ENCODE data around the gene TPK1. TPM values are rescaled to one million over a fixed set of nuclear protein-coding genes. Genes with fewer than 3 reads are reported as not detected.

The TPK1 gene
- total RNA-seq, 8 experiments from 2014 or later: 3.9 to 18.0 (median 8.4) TPM

GRCh38 chr7:144548556-144548955 lies 287.3 kb downstream of the TPK1 start:
- in situ Hi-C loops (cut with MboI; ENCODE audit: low pct_unique_long_range_greater_than_20kb in 2 of 9, low sequenced_read_pairs in 9 of 9, unreplicated experiment in 9 of 9): no loop called here
- WGBS, 10 experiments: 14 to 100% (median 80%) methylated on average over 1 to 3 of the region's 3 CpGs; no CpG with 5 or more reads in 1 of the 10 experiments
- no peak for ATAC-seq (replicated peaks in 6 of 8)
- Histone ChIP-seq H3K27ac (no peak overlapping the region), H3K4me3 (no peak overlapping the region), H3K4me1 (replicated peaks in 1 of 2) (no peaks in the 10 kb centered on the region)

- WGBS, 10 experiments: 22 to 100% (median 71%) methylated on average over 1 of the region's 1 CpG; no CpG with 5 or more reads in 1 of the 10 experiments
- in situ Hi-C loops (cut with MboI; ENCODE audit: low pct_unique_long_range_greater_than_20kb in 2 of 9, low sequenced_read_pairs in 9 of 9, unreplicated experiment in 9 of 9): no loop called here
- ATAC-seq (replicated peaks in 6 of 8): no peak
Observed at GRCh38 chr7:144547888-144548287, 288.0 kb downstream of the TPK1 start.

DNA sequence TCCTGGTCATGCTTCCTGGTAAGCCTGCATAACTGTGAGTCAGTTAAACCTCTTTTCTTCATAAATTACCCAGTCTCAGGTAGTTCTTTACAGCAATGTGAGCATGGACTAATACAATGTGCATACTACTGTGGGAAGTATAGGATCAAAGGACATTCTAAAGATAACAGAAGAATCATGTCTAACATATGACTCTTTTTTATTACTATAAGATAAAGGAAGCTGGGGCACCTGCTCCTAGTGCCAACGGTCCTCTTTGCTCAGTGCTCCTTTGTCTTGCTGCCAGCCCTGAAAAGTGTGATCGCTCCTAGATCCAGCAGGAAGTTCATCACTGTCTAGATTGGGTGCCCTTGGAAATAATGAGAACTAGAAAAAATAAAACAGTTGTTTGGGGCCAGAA lies 289.1 kb downstream of the TPK1 start:
- in situ Hi-C loops (cut with MboI; ENCODE audit: low pct_unique_long_range_greater_than_20kb in 2 of 9, low sequenced_read_pairs in 9 of 9, unreplicated experiment in 9 of 9): no loop called here
- 0 to 100% (median 57%) methylated on average over 1 to 2 of the region's 2 CpGs; no CpG with 5 or more reads in 5 of the 10 experiments for WGBS, 10 experiments
- Histone ChIP-seq H3K27ac (no peak overlapping the region), H3K4me3 (no peak overlapping the region), H3K4me1 (replicated peaks in 1 of 2) (no peaks in the 10 kb centered on the region)
- no peak for ATAC-seq (replicated peaks in 6 of 8)

More at GRCh38 chr7:144547888-144548287, 288.0 kb downstream of the TPK1 start:
- no peak overlapping the region for H3K4me3 ChIP-seq
- H3K4me1 ChIP-seq (replicated peaks in 1 of 2): no peaks in the 10 kb centered on the region
- H3K27ac ChIP-seq: no peak overlapping the region

DNA sequence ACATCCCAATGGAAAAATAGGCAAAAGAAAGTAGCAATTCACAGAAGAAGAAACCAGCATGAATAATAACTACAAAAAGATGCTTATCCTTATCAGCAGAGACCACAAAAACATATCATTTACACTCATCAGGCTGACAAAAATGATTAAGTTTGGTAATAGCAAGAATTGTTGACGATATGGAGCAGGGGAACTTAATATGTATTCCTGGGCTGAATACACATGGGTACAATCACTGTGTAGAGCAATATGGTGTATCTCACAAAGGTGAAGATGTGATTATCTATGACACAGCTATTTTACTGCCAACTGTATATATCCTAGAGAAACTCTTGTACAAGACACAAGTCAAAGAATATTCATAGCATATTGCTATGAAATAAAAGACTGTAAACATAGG lies 290.5 kb downstream of the TPK1 start:
- no peak overlapping the region for H3K4me3 ChIP-seq
- 0 to 100% (median 70%) methylated on average over 1 of the region's 1 CpG; no CpG with 5 or more reads in 1 of the 10 experiments for WGBS, 10 experiments
- H3K27ac ChIP-seq: no peak overlapping the region
- no peaks in the 10 kb centered on the region for H3K4me1 ChIP-seq (replicated peaks in 1 of 2)
- in situ Hi-C loops (cut with MboI; ENCODE audit: low pct_unique_long_range_greater_than_20kb in 2 of 9, low sequenced_read_pairs in 9 of 9, unreplicated experiment in 9 of 9): no loop called here
- ATAC-seq (replicated peaks in 6 of 8): no peak

- Histone ChIP-seq H3K27ac (no peak overlapping the region), H3K4me1 (replicated peaks in 1 of 2) (no peaks in the 10 kb centered on the region), H3K4me3 (no peak overlapping the region)
- WGBS, 10 experiments: 10 to 100% (median 83%) methylated on average over 1 to 3 of the region's 3 CpGs; no CpG with 5 or more reads in 1 of the 10 experiments
- in situ Hi-C loops (cut with MboI; ENCODE audit: low pct_unique_long_range_greater_than_20kb in 2 of 9, low sequenced_read_pairs in 9 of 9, unreplicated experiment in 9 of 9): no loop called here
- ATAC-seq (replicated peaks in 6 of 8): peak in 2 of 8 experiments; percentile 29
Observed at GRCh38 chr7:144534655-144535395, 301.0 kb downstream of the TPK1 start.

- in situ Hi-C loops (cut with MboI; ENCODE audit: low pct_unique_long_range_greater_than_20kb in 2 of 9, low sequenced_read_pairs in 9 of 9, unreplicated experiment in 9 of 9): no loop called here
- no peak for ATAC-seq (replicated peaks in 6 of 8)
- no peak overlapping the region for H3K27ac ChIP-seq
- WGBS, 10 experiments: 24 to 100% (median 66%) methylated on average over 1 to 4 of the region's 4 CpGs
- no peaks in the 10 kb centered on the region for H3K4me1 ChIP-seq (replicated peaks in 1 of 2)
- H3K4me3 ChIP-seq: no peak overlapping the region
Observed at GRCh38 chr7:144534196-144534595, 301.7 kb downstream of the TPK1 start.

DNA sequence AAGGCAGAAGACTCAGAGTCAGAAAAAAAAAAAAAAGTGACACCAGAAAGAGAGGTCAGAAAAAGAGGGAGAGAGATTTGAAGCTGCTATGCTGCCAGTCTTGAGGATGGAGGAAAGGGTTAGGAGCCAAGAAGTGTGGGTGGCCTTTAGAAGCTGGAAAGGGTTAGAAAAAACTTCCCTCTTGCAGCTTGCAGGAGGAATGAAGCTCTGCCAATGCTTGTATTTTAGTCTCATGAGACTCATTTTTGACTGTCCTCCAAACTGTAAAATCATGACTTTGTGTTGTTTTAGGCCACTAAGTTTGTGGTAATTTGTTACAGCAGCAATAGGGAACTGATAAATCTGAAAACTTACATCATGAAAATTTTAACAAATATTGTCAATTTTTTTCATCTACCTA lies 304.7 kb downstream of the TPK1 start:
- in situ Hi-C loops (cut with MboI; ENCODE audit: low pct_unique_long_range_greater_than_20kb in 2 of 9, low sequenced_read_pairs in 9 of 9, unreplicated experiment in 9 of 9): no loop called here
- ATAC-seq (replicated peaks in 6 of 8): no peak
- no peak overlapping the region for H3K27ac ChIP-seq

DNA sequence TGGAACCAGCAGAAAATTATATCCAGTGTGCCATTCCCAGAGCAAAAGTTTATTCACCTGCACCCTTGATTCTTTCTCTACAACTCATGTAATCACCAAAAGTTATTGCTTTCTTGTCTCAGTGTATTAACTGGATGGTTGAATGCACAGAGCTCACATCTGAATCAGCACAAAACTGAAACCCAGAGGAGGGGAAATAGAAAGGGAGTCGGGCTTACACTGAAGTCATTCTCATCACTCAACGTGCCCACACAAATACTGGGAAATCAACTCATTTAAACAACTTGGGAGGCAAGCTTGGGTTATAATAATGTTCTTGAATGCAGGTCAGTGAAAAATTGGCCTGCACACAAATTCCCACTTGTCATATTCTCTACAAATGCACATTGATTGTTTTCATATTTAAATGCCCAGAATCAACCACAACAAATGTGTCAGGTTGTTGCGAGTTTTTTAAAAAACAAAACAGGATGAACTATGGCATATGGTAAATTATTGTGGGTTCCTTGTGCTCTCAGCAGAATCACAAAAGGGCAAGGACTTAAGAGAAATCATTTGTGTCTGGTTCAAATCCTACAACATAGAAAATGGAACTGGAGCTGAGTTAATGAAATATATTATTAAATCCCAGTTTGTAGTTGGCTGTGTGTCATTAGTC lies 306.5 kb downstream of the TPK1 start:
- no peak for ATAC-seq (replicated peaks in 6 of 8)
- in situ Hi-C loops (cut with MboI; ENCODE audit: low pct_unique_long_range_greater_than_20kb in 2 of 9, low sequenced_read_pairs in 9 of 9, unreplicated experiment in 9 of 9): no loop called here
- 0 to 83% (median 33%) methylated on average over 1 to 3 of the region's 3 CpGs; no CpG with 5 or more reads in 3 of the 10 experiments for WGBS, 10 experiments
- Histone ChIP-seq H3K4me3 (no peak overlapping the region), H3K4me1 (replicated peaks in 1 of 2) (peaks cover 6% of the 10 kb centered on the region in 2 donors), H3K27ac (no peak overlapping the region)

More for the DNA sequence above, 304.7 kb downstream of the TPK1 start:
- Histone ChIP-seq H3K4me3 (no peak overlapping the region), H3K4me1 (replicated peaks in 1 of 2) (peaks cover 6% of the 10 kb centered on the region in 2 donors)

DNA sequence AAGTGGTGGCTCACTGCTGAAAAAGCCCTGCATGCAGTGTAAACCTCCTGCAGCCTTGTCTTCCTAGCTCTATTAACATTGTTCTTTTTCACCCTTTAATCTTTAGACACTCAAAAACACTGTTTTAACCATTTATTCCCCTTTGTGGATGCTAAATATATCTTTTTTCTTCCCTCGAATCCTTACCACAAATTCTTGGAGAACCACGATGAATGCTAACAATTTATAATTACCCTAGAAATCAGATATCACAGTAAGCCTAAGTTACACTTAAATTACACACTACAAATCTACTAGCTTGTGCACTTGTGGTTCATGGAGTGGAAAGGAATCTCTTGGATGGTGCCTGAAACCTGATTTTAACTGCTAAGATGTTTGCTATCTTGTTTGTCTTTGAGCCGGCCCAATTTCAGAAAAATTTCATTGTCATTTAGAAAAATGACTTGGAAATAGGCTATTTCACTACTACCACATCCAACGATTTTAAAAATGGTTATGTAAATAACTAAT lies 307.3 kb downstream of the TPK1 start:
- 18 to 94% (median 87%) methylated on average over 2 to 4 of the region's 4 CpGs for WGBS, 10 experiments
- in situ Hi-C loops (cut with MboI; ENCODE audit: low pct_unique_long_range_greater_than_20kb in 2 of 9, low sequenced_read_pairs in 9 of 9, unreplicated experiment in 9 of 9): no loop called here
- H3K4me3 ChIP-seq: no peak overlapping the region

GRCh38 chr7:144527051-144527471 lies 308.8 kb downstream of the TPK1 start:
- in situ Hi-C loops (cut with MboI; ENCODE audit: low pct_unique_long_range_greater_than_20kb in 2 of 9, low sequenced_read_pairs in 9 of 9, unreplicated experiment in 9 of 9): no loop called here
- Histone ChIP-seq H3K4me1 (replicated peaks in 1 of 2) (peaks cover 6% of the 10 kb centered on the region in 2 donors), H3K4me3 (no peak overlapping the region), H3K27ac (no peak overlapping the region)
- 17 to 83% (median 73%) methylated on average over 1 to 10 of the region's 13 CpGs; no CpG with 5 or more reads in 3 of the 10 experiments for WGBS, 10 experiments
- peak in 5 of 8 experiments; percentile 73 to 88 (median 79) for ATAC-seq (replicated peaks in 6 of 8)

More for the DNA sequence above, 307.3 kb downstream of the TPK1 start:
- H3K4me1 ChIP-seq (replicated peaks in 1 of 2): peaks cover 6% of the 10 kb centered on the region in 2 donors
- ATAC-seq (replicated peaks in 6 of 8): no peak
- H3K27ac ChIP-seq: no peak overlapping the region

GRCh38 chr7:144525956-144526355 lies 309.9 kb downstream of the TPK1 start:
- WGBS, 10 experiments: 0 to 88% (median 44%) methylated on average over 1 of the region's 1 CpG; no CpG with 5 or more reads in 1 of the 10 experiments
- Histone ChIP-seq H3K4me1 (replicated peaks in 1 of 2) (peaks cover 6% of the 10 kb centered on the region in 2 donors), H3K4me3 (no peak overlapping the region), H3K27ac (no peak overlapping the region)
- ATAC-seq (replicated peaks in 6 of 8): no peak
- in situ Hi-C loops (cut with MboI; ENCODE audit: low pct_unique_long_range_greater_than_20kb in 2 of 9, low sequenced_read_pairs in 9 of 9, unreplicated experiment in 9 of 9): no loop called here

- H3K4me1 ChIP-seq (replicated peaks in 1 of 2): peaks cover 6% of the 10 kb centered on the region in 2 donors
- no peak overlapping the region for H3K4me3 ChIP-seq
- in situ Hi-C loops (cut with MboI; ENCODE audit: low pct_unique_long_range_greater_than_20kb in 2 of 9, low sequenced_read_pairs in 9 of 9, unreplicated experiment in 9 of 9): no loop called here
- ATAC-seq (replicated peaks in 6 of 8): no peak
- WGBS, 10 experiments: 10 to 100% (median 60%) methylated on average over 1 to 3 of the region's 3 CpGs
- H3K27ac ChIP-seq: no peak overlapping the region
Observed at GRCh38 chr7:144524271-144524670, 311.6 kb downstream of the TPK1 start.

- Histone ChIP-seq H3K4me3 (no peak overlapping the region), H3K4me1 (replicated peaks in 1 of 2) (peaks cover 6% of the 10 kb centered on the region in 2 donors), H3K27ac (no peak overlapping the region)
- in situ Hi-C loops (cut with MboI; ENCODE audit: low pct_unique_long_range_greater_than_20kb in 2 of 9, low sequenced_read_pairs in 9 of 9, unreplicated experiment in 9 of 9): no loop called here
- no peak for ATAC-seq (replicated peaks in 6 of 8)
- WGBS, 10 experiments: 66 to 100% (median 88%) methylated on average over 1 to 3 of the region's 3 CpGs; no CpG with 5 or more reads in 3 of the 10 experiments
Observed at GRCh38 chr7:144523621-144524020, 312.2 kb downstream of the TPK1 start.
